ENCODE data around the gene AKT3.

AKT3 gene

GRCh38 chr1:243549791-243550190, 300.3 kb downstream of the AKT3 start:
- no peak overlapping the region for H3K4me3 ChIP-seq (ENCODE audit: severe bottlenecking)
- H3K4me1 ChIP-seq (ENCODE audit: insufficient read depth, poor library complexity, severe bottlenecking), result peaks cover 6% of the 10 kb centered on the region
- DNase-seq (ENCODE audit: low spot score), result no peak
- no peak overlapping the region for H3K27ac ChIP-seq (ENCODE audit: poor library complexity, severe bottlenecking)
- TF ChIP-seq CTCF (IDR thresholded peaks at IDR 0.05; ENCODE audit: poor library complexity, severe bottlenecking), result no peak
- H3K9me3 ChIP-seq (ENCODE audit: severe bottlenecking), result no peaks in the 10 kb centered on the region
- H3K36me3 ChIP-seq (ENCODE audit: low read depth), result no peaks in the 10 kb centered on the region
- no peak for ATAC-seq (ENCODE audit: low read depth)
- no peaks in the 10 kb centered on the region for H3K27me3 ChIP-seq (ENCODE audit: insufficient read depth, poor library complexity, severe bottlenecking)

- Histone ChIP-seq H3K4me1 (ENCODE audit: insufficient read depth, poor library complexity, severe bottlenecking) (peaks cover 6% of the 10 kb centered on the region), H3K27ac (ENCODE audit: poor library complexity, severe bottlenecking) (no peak overlapping the region), H3K9me3 (ENCODE audit: severe bottlenecking) (no peaks in the 10 kb centered on the region), H3K4me3 (ENCODE audit: severe bottlenecking) (no peak overlapping the region), H3K27me3 (ENCODE audit: insufficient read depth, poor library complexity, severe bottlenecking) (no peaks in the 10 kb centered on the region), H3K36me3 (ENCODE audit: low read depth) (no peaks in the 10 kb centered on the region)
- no peak for TF ChIP-seq CTCF (IDR thresholded peaks at IDR 0.05; ENCODE audit: poor library complexity, severe bottlenecking)
- peak; percentile 75; the same call in 1 of the 3 replicates for ATAC-seq (ENCODE audit: low read depth)
- no peak for DNase-seq (ENCODE audit: low spot score)
These were observed 300.9 kb downstream of the AKT3 start for GRCh38 chr1:243549108-243549507.

GRCh38 chr1:243548516-243548915, 301.5 kb downstream of the AKT3 start:
- no peaks in the 10 kb centered on the region for H3K36me3 ChIP-seq (ENCODE audit: low read depth)
- H3K4me1 ChIP-seq (ENCODE audit: insufficient read depth, poor library complexity, severe bottlenecking), result peaks cover 6% of the 10 kb centered on the region
- DNase-seq (ENCODE audit: low spot score) (no peak), ATAC-seq (ENCODE audit: low read depth) (no peak)
- no peak overlapping the region for H3K4me3 ChIP-seq (ENCODE audit: severe bottlenecking)
- no peak for TF ChIP-seq CTCF (IDR thresholded peaks at IDR 0.05; ENCODE audit: poor library complexity, severe bottlenecking)
- no peak overlapping the region for H3K27ac ChIP-seq (ENCODE audit: poor library complexity, severe bottlenecking)
- no peaks in the 10 kb centered on the region for H3K27me3 ChIP-seq (ENCODE audit: insufficient read depth, poor library complexity, severe bottlenecking)
- H3K9me3 ChIP-seq (ENCODE audit: severe bottlenecking), result no peaks in the 10 kb centered on the region

GRCh38 chr1:243547891-243548290, 302.2 kb downstream of the AKT3 start:
- no peak overlapping the region for H3K4me3 ChIP-seq (ENCODE audit: severe bottlenecking)

More at GRCh38 chr1:243547891-243548290, 302.2 kb downstream of the AKT3 start:
- Histone ChIP-seq H3K36me3 (ENCODE audit: low read depth) (no peaks in the 10 kb centered on the region), H3K27ac (ENCODE audit: poor library complexity, severe bottlenecking) (no peak overlapping the region), H3K27me3 (ENCODE audit: insufficient read depth, poor library complexity, severe bottlenecking) (no peaks in the 10 kb centered on the region), H3K9me3 (ENCODE audit: severe bottlenecking) (no peaks in the 10 kb centered on the region), H3K4me1 (ENCODE audit: insufficient read depth, poor library complexity, severe bottlenecking) (peaks cover 6% of the 10 kb centered on the region)
- TF ChIP-seq CTCF (IDR thresholded peaks at IDR 0.05; ENCODE audit: poor library complexity, severe bottlenecking), result no peak
- no peak for DNase-seq (ENCODE audit: low spot score)
- ATAC-seq (ENCODE audit: low read depth), result no peak
